D721Med (cell line): ENCODE data around the gene PNPLA7.

ENCODE experiments used
- DNase-seq: peaks from one replicate; pipeline ENCODE4 v3.0.0; 2011; ENCODE audit warnings: low spot score; ENCODE audit not compliant: insufficient read length
- FAIRE-seq: peaks from 2 replicates; lab custom pipeline; 2011; peaks lifted over from hg19 to GRCh38; lab: Jason Lieb, UNC
- CTCF ChIP-seq: IDR thresholded peaks from 2 replicates; pipeline ENCODE4 v1.5.1; 2012; ENCODE audit warnings: mild to moderate bottlenecking, control low read depth; ENCODE audit not compliant: insufficient read depth; ENCODE audit errors: missing control alignments

PNPLA7 gene

DNA sequence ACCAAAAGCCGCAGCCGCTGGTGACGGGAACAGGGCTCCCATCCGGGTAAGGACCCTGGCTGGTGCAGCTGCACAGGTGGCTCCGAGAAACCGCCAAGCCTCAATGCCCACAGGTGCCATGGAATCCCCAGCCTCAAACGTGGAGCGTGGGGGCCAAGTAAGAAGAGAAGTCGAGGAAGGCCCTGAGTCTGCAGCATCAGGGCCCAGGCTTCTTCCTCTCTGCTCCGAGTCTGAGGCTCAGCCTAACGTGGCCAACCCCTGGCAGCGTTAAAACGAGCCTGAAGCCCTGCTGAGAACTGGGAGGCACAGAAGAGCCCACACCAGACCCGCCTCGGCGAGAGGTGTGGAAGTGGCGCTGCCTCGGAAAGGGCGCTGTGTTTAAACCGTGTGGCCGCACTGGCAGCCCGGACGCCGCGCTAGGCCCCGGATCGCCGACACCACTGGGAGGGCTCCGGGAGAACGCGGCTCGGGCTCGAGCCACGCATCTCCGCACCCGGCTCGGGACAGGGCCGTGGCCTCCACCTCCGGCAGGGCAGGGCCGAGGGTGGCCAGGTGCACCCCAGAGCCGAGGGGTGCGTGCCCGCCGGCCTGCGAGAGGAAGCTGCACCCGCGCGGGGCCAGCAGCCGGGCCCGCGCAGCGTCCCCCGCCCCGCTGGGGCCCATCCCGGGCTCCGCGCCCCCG lies 39.4 kb upstream of the PNPLA7 start:
- no peak for TF ChIP-seq CTCF
- no peak for FAIRE-seq
- no peak for DNase-seq

DNA sequence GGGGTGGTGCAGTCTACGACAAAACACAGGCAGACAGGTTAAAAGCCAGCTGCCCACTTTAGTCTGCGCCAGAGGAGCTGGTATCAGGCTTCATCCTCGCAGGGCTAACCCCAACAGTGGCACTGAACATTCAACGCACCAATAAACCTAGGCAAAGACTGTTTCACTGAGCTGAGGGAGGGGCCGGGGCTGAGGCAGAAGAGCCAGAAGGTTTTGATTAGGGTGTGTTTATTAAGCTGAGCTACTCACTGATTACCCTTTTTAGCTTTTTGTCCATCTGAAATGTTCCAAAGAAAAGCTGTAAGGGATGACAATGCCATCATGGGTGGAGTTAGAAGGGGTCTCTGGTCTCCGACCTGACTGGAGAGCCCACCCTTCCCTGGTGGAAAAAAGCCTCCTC lies 38.7 kb upstream of the PNPLA7 start:
- no peak for DNase-seq
- no peak for FAIRE-seq
- no peak for TF ChIP-seq CTCF

GRCh38 chr9:137588311-137588710 lies 38.1 kb upstream of the PNPLA7 start:
- TF ChIP-seq CTCF = no peak
- FAIRE-seq = no peak

GRCh38 chr9:137586854-137587253 lies 36.7 kb upstream of the PNPLA7 start:
- DNase-seq = no peak
- no peak for FAIRE-seq
- no peak for TF ChIP-seq CTCF

More at GRCh38 chr9:137588311-137588710, 38.1 kb upstream of the PNPLA7 start:
- no peak for DNase-seq

- FAIRE-seq (no peak), DNase-seq (no peak)
Observed at GRCh38 chr9:137583957-137584356, 33.8 kb upstream of the PNPLA7 start.

GRCh38 chr9:137583347-137583746 lies 33.1 kb upstream of the PNPLA7 start:
- TF ChIP-seq CTCF = no peak
- FAIRE-seq = no peak
- DNase-seq = no peak

More at GRCh38 chr9:137583957-137584356, 33.8 kb upstream of the PNPLA7 start:
- no peak for TF ChIP-seq CTCF

GRCh38 chr9:137582286-137582860 lies 32.2 kb upstream of the PNPLA7 start:
- FAIRE-seq = no peak
- no peak for DNase-seq
- peak; percentile 37 for TF ChIP-seq CTCF
